Left lung (tissue), 10 donors: ENCODE results near the gene CCDC102B. TPM values are rescaled to one million over a fixed set of nuclear protein-coding genes. Genes with fewer than 3 reads are reported as not detected.

Experiments
- ATAC-seq: fragments of 200-7000 bp; cut with Tn5 transposase; one replicate; pipeline ENCODE4 v1.9.1; 2020; ENCODE audit warnings: moderate library complexity
- DNase-seq, 4 donors: peaks; one replicate each; pipeline ENCODE4 v3.0.0-alpha.2; 2013 to 2020
- H3K27ac ChIP-seq, 2 donors: fragments of 200-600 bp; sonication (generic) in 1 of 2; one replicate each; pipeline versions ENCODE4 v1.5.0 to v1.8.0; 2020 to 2021
- H3K27me3 ChIP-seq, 2 donors: fragments of 200-600 bp; sonication (generic) in 1 of 2; one replicate each; pipeline versions ENCODE4 v1.5.0 to v1.8.0; 2020 to 2021
- H3K36me3 ChIP-seq, 2 donors: fragments of 200-600 bp; sonication (generic) in 1 of 2; one replicate each; pipeline versions ENCODE4 v1.5.0 to v1.8.0; 2020 to 2021
- H3K4me1 ChIP-seq, 2 donors: fragments of 200-600 bp; one replicate each; pipeline ENCODE4 v1.8.0; 2021
- H3K4me3 ChIP-seq, 2 donors: fragments of 200-600 bp; sonication (generic) in 1 of 2; one replicate each; pipeline versions ENCODE4 v1.5.0 to v1.8.0; 2020 to 2021; ENCODE audit warnings: mild to moderate bottlenecking in 1 of 2
- H3K9me3 ChIP-seq, 2 donors: fragments of 200-600 bp; sonication (generic) in 1 of 2; one replicate each; pipeline versions ENCODE4 v1.5.0 to v1.8.0; 2020 to 2021
- intact Hi-C, 2 donors: fragments of 100-400 bp; cut with DNase I; formaldehyde crosslinking; loops; one replicate each; pipeline versions ENCODE4 v1.11.2 to v1.14.2; 2022
- polyA plus RNA-seq, 6 donors: library from polyadenylated mRNA; unstranded; fragments of 120-200 nt; gene quantifications; one replicate each; pipeline ENCODE4 v1.2.1, GENCODE V29; 2013; ENCODE audit not compliant: insufficient read length in 6 of 6
- total RNA-seq, 2 donors: library from RNA; stranded (reverse); fragmentation: NEBNext Ultra II Directional; extraction: Animal tissue kit (Norgen Biotek cat#: 25700); gene quantifications; one replicate each; pipeline ENCODE4 v1.2.1, GENCODE V29; 2021
- TF ChIP-seq, protein P1 (sequence below), 2 donors: fragments of 200-600 bp; sonication (generic) in 1 of 2; IDR thresholded peaks; one replicate each; pipeline versions ENCODE4 v1.5.0 to v1.8.0; 2021; ENCODE audit warnings: antibody characterized with exemption in 2 of 2
- donor health status: DM: no; HTN: yes; CAD: no.
- donor health status: DM: no; HTN: no; CAD: no.

CCDC102B gene
- total and polyA plus RNA-seq, 8 donors: 10.6 to 78.3 (median 15.6) TPM

DNA sequence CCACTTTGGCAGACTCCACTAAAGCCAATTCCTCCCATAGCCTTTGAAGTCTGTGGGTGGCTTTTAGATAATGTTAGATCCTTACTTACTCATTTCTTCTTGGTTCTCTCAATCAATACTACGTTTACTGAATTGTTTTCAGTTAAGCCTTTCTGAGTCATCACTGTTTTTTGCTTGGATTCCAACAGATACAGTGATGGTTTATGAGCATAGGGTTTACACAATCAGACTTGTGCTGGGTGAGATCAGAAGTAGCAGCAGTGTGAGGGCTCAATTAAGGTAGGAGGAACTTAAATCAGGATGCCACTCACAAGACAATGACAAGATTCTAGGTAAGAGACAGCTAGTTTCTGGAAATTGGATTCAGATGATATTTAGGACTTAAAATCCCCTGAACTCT lies 305.1 kb downstream of the CCDC102B start:
- no peak for DNase-seq
- no peaks in the 10 kb centered on the region for H3K27me3 ChIP-seq
- H3K9me3 ChIP-seq: no peaks in the 10 kb centered on the region
- no peaks in the 10 kb centered on the region for H3K4me1 ChIP-seq
- H3K36me3 ChIP-seq: no peaks in the 10 kb centered on the region
- TF ChIP-seq, protein P1, sequence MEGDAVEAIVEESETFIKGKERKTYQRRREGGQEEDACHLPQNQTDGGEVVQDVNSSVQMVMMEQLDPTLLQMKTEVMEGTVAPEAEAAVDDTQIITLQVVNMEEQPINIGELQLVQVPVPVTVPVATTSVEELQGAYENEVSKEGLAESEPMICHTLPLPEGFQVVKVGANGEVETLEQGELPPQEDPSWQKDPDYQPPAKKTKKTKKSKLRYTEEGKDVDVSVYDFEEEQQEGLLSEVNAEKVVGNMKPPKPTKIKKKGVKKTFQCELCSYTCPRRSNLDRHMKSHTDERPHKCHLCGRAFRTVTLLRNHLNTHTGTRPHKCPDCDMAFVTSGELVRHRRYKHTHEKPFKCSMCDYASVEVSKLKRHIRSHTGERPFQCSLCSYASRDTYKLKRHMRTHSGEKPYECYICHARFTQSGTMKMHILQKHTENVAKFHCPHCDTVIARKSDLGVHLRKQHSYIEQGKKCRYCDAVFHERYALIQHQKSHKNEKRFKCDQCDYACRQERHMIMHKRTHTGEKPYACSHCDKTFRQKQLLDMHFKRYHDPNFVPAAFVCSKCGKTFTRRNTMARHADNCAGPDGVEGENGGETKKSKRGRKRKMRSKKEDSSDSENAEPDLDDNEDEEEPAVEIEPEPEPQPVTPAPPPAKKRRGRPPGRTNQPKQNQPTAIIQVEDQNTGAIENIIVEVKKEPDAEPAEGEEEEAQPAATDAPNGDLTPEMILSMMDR (IDR thresholded peaks at IDR 0.05): no peak
- H3K4me3 ChIP-seq: no peak overlapping the region
- intact Hi-C loops: no loop called here
- no peak overlapping the region for H3K27ac ChIP-seq
- ATAC-seq: no peak

Other genes with a start within 250 kb of the CCDC102B start
- 10 to 100 TPM; 48.3 to 78.8 TPM for gene TMX3, start 83.0 kb upstream of the CCDC102B start, total RNA-seq
- gene TMX3, start 83.0 kb upstream of the CCDC102B start, polyA plus RNA-seq: 10 to 100 TPM; 70.1 to 98.7 (median 92.1) TPM